WTC11 (cell line): ENCODE results near the gene S100A5.

Experiments used
- ATF2 ChIP-seq: sonication (generic); formaldehyde crosslinking; IDR thresholded peaks from 2 replicates; pipeline ENCODE4 v1.8.1; 2022; ENCODE audit warnings: low read depth, missing genetic modification reagents, borderline replicate concordance
- CTCF ChIP-seq: fragments of 200-600 bp; IDR thresholded peaks from 2 replicates; pipeline ENCODE4 v1.8.0; 2022; ENCODE audit warnings: antibody characterized with exemption
- FOXP4 ChIP-seq: sonication (generic); formaldehyde crosslinking; IDR thresholded peaks from 2 replicates; pipeline ENCODE4 v1.8.0; 2022; ENCODE audit warnings: mild to moderate bottlenecking, missing genetic modification reagents
- MAX ChIP-seq: sonication (generic); formaldehyde crosslinking; IDR thresholded peaks from 2 replicates; pipeline ENCODE4 v1.8.0; 2022; ENCODE audit warnings: mild to moderate bottlenecking, missing genetic modification reagents
- TP53 ChIP-seq: sonication (generic); formaldehyde crosslinking; IDR thresholded peaks from 2 replicates; pipeline ENCODE4 v1.8.1; 2023; ENCODE audit warnings: mild to moderate bottlenecking, missing genetic modification reagents
- ZNF512 ChIP-seq: sonication (generic); formaldehyde crosslinking; IDR thresholded peaks from 2 replicates; pipeline ENCODE4 v1.8.1; 2022; ENCODE audit warnings: missing genetic modification reagents, borderline replicate concordance

- no peak for TF ChIP-seq MAX (CRISPR knock-in tag)
- no peak for TF ChIP-seq CTCF
- no peak for TF ChIP-seq TP53 (CRISPR knock-in tag)
- TF ChIP-seq FOXP4 (CRISPR knock-in tag): no peak
- TF ChIP-seq ATF2 (CRISPR knock-in tag): no peak
- TF ChIP-seq ZNF512 (CRISPR knock-in tag): no peak
These were observed 13.1 kb downstream of the S100A5 start for GRCh38 chr1:153527683-153528040.
